ENCODE results near the gene SYNE1.

Gene SYNE1

DNA sequence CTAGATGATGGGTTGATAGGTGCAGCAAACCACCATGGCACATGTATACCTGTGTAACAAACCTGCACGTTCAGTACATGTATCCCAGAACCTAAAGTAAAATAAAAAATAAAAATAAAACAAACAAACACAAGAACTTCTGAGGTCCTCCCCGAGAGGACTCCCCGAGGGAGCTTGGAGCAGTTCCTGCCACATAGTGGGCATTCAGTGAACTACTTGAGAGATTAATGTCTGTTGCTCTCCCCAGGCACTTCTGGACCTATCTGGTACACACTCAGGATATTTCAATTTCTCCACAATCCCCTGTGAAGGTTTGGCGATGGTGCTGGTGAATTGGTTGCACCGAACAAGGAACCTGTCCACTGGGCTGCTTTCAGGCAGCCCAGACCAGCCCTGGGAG lies 518.5 kb downstream of the SYNE1 start:
- no peak for DNase-seq

GRCh38 chr6:152118224-152118623 lies 518.9 kb downstream of the SYNE1 start:
- DNase-seq = no peak

DNA sequence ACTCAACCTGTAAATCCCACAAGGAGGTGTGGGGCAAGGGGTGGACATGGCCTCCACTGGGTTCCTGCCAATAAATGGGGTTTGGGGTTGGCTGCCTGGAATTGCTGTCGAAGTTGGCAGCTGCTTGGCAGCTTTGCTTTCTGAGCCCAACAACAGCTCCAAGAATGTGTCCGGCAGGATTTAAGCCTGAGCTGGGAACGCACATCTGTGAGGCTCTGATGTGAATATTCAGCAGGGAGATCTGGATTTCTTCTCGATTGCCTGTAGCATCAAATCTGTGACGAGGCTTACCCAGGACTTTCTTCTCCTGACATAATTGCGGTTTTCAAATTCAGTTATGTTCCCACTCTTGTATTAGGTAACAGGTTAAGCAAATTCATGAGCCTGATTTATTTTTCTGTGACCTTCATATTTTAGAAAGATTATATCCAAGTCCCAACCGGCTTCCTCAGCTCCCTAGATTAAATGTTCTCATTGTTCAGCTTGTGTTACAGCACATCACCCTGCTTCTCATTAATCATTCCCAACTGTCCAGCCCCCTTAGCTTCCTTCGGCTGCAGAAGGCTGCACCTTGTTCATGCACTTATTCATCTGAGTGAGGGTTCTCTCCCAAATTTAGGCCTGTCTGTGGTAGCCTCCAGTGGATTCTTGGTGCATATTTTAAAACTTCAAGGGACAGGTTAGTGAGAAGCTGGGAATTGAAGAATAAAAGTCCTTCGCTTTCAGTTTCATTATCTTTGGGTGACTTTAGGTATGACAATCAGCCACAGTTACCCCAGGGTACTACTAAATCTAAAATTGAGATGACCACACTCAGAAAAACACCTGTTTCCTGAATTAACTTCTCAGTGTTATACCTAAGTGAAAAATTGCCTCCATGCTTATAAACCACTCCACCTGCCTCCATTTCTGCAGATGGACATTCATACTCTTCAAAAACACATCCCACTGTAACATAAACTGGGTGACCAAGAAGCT lies 519.7 kb downstream of the SYNE1 start:
- DNase-seq = no peak

DNA sequence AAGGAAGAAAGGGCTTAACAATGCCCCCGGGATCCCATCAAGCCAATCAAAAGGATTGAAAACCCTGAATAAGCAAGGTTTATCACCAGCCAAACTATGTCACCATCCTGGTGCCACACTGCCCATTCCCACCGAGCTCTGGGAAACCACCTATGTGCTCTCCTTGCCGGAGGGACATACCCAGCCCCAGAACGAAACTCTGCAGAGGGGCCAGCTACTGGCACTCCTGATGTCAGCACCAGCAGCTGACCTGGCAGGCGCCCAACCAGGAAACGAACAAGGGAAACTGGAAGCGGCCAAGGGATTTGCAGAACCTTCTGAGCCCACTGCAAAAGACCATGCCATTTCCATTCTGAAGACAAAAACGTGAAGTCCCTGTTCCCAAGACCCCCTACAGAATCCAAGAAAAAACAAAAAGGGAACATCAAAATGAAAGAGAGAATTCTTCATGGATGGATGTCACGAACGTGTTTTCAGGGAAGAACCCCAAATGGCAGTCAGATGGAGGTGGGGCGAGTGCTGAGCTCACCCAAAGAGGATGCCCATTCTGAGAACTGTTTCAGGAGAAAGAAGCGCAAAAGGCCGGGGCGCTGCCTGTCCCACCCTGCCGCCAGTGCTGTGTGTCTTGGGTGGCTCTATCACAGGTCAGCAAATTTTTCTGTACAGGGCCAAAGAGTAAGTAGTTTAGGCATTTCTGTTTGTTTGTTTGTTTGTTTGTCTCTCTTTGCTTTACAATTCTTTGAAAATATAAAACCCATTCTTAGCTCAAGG lies 524.5 kb downstream of the SYNE1 start:
- DNase-seq = no peak

- DNase-seq = no peak
Measured at GRCh38 chr6:152110886-152111820, 526.0 kb downstream of the SYNE1 start.

DNA sequence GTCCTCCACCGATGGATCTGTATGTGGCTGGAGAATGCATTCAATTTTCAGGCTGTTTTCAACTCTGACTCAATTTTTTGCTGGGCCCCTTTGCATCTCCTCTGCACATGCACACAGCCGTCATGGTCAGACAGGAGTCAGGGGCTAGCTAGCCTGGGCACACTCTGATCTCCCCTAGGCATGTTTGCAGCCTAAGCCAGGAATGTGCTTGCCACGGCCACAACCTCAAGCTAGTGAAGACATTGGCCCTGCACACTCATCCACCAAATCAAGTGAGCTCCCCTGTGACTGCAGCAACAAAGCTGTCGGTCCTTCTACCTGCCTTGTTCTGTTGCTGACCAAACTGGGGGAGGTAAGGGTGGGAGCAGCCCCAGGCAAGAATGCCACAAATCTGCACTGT lies 529.2 kb downstream of the SYNE1 start:
- DNase-seq = no peak

- DNase-seq = no peak
Measured at GRCh38 chr6:152100183-152100618, 537.0 kb downstream of the SYNE1 start.

DNA sequence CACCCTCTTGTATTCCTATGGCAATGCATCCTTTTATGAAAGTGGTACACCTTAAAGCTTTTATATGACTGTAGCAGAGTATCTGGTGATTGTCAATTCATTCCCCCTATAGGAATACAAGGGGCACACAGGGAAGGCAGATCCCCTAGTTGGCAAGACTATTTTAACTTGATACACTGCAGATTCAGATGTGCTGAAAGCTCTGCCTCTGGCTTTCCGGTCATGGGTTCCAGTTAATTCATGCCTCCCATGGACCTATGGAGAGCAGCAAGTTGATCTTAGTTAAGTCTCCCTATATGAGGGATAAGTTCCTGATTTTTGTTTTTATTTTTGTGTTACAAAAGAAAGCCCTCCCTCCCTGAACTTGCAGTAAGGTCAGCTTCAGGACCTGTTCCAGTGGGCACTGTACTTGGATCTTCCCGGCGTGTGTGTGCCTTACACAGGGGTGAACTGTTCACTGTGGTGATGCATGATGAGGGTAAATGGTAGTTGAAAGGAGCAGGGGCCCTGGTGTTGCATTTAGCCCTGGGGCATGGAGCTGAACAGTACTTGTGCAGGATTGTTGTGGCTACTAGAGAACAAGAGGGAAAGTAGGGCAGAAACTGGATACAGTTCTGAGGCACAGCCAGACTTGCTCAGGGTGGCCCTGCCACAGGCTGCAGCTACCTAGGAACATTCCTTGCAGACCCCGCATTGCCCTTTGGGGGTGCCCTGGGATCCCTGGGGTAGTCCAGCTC lies 537.5 kb downstream of the SYNE1 start:
- DNase-seq = no peak

DNA sequence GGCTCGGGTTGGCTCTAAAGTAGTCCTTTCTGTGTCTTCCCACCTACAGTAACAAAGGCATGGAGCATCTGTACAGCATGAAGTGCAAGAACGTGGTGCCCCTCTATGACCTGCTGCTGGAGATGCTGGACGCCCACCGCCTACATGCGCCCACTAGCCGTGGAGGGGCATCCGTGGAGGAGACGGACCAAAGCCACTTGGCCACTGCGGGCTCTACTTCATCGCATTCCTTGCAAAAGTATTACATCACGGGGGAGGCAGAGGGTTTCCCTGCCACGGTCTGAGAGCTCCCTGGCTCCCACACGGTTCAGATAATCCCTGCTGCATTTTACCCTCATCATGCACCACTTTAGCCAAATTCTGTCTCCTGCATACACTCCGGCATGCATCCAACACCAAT lies 538.5 kb downstream of the SYNE1 start:
- no peak for DNase-seq

GRCh38 chr6:152096863-152097496 lies 540.2 kb downstream of the SYNE1 start:
- no peak for DNase-seq

GRCh38 chr6:152094992-152095592 lies 542.1 kb downstream of the SYNE1 start:
- DNase-seq = no peak

DNA sequence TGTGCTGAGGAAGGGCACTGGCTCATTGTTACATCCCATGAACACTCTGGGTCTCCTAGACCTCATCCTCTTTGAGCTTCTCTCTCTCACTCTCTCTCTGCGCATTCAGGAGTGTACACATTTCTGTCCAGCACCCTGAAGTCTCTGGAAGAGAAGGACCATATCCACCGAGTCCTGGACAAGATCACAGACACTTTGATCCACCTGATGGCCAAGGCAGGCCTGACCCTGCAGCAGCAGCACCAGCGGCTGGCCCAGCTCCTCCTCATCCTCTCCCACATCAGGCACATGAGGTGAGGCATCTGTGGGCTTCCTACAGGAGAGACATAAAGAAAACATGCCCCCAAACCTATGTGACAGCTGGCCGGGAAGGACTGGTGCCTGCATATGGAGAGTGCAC lies 542.9 kb downstream of the SYNE1 start:
- DNase-seq = no peak

- DNase-seq = no peak
Measured at GRCh38 chr6:152093711-152094110, 543.5 kb downstream of the SYNE1 start.

GRCh38 chr6:152091851-152092341 lies 545.3 kb downstream of the SYNE1 start:
- no peak for DNase-seq

DNA sequence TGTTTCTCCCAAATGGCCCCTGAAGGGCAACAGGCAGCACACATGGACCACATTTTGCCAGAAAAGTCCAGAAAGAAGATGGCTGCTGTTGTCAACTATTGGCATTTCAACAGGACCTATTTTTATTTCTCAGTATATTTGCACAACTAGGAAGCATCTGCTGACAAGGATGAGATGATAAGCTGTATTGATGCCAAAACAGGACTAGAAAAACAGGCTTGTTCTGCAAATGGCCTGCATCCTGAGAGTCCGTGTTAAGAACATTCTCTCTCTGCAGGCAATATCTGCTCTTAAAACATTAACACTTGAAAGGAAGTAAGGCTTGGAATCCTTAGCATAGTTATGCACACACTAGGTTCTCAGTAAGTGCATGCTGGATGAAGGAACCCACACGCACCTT lies 546.0 kb downstream of the SYNE1 start:
- no peak for DNase-seq

GRCh38 chr6:152089992-152090391 lies 547.2 kb downstream of the SYNE1 start:
- DNase-seq = no peak

DNA sequence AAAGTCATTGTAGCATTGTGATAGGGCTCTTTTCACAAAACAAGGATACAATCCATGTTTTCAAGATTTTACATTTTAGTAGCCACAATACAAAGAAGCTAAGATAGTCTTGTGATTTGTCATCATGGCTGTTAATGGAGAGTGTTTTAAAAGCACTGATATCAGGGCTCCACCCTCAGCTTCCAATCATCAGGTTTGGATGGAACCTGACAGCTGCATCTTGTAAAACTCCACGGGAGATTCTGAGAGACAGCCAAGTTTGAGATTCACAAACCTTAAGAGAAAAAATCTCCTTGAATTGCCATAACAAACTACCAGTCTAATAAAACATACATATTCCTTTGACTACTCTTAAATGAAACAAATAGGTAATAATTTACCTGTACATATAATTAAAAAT lies 549.5 kb downstream of the SYNE1 start:
- no peak for DNase-seq

GRCh38 chr6:152087096-152087495 lies 550.1 kb downstream of the SYNE1 start:
- DNase-seq = no peak

DNA sequence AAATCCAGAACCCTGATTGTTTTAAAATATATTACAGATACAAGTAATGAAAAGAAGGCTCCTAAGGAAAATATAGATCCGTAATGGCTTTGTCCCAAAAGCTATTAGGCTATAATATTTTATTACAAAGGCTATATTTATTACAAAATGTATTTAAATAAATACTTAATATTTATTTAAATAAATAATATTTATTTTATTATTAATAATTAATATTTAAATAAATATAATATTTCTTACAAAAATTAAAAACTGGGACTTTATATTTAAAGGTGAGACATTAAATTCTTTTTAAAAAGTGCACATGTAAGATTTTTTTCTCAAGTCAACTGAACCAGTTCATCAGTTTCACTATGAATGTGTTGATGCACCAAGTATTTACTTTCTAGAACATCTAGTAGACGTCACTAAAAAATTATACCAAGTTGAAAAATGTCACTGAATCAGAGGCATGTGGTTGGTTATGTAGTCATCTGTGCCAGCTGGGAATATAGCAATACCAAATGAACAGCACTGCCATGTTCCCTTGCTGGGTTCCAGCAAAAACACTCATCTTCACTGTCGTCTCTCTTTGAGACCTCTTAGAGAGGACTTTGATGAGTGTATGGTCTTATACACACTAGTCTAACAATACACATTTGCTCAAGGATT lies 550.8 kb downstream of the SYNE1 start:
- DNase-seq = no peak

DNA sequence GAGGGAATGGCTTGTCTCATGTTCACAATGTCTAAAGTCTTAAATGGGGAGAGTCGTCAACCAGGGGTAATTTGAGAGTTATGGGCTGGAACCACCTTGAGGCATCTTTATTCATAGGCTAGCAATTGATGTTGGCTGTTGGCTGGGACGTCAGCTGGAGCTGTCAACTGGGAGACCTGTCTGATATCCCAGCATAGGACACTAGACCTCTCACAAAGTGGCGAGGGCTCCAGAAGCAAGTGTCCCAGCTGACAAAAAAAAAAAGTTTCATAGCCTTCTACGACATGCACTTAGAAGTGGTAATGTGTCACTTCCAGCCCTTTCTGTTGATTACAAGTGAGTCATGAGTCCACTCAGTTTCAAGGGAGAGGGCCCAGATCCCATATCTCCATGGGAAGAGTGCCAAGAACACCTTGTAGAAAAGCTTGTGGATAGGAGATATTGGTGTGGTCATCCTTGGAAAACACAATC lies 551.7 kb downstream of the SYNE1 start:
- DNase-seq = no peak

Measured in NCI-H510A (cell line).